ENCODE data around the gene HDAC9.

HDAC9 gene

GRCh38 chr7:18995811-18996426, 500.4 kb downstream of the HDAC9 start:
- no peak for TF ChIP-seq CTCF (IDR thresholded peaks at IDR 0.05; ENCODE audit: control insufficient read depth, insufficient read depth, low read depth, low read length, missing control alignments)
- H3K4me3 ChIP-seq (ENCODE audit: control insufficient read depth, low read depth, low read length): no peak overlapping the region
- no peak for DNase-seq (ENCODE audit: low read depth)

- DNase-seq (ENCODE audit: low read depth): no peak
- no peak for TF ChIP-seq CTCF (IDR thresholded peaks at IDR 0.05; ENCODE audit: control insufficient read depth, insufficient read depth, low read depth, low read length, missing control alignments)
- H3K4me3 ChIP-seq (ENCODE audit: control insufficient read depth, low read depth, low read length): no peak overlapping the region
Measured at GRCh38 chr7:18996583-18996982, 501.0 kb downstream of the HDAC9 start.

GRCh38 chr7:18997477-18998150, 502.1 kb downstream of the HDAC9 start:
- no peak for DNase-seq (ENCODE audit: low read depth)
- H3K4me3 ChIP-seq (ENCODE audit: control insufficient read depth, low read depth, low read length): no peak overlapping the region
- TF ChIP-seq CTCF (IDR thresholded peaks at IDR 0.05; ENCODE audit: control insufficient read depth, insufficient read depth, low read depth, low read length, missing control alignments): no peak

GRCh38 chr7:19000410-19000809, 504.9 kb downstream of the HDAC9 start:
- no peak for TF ChIP-seq CTCF (IDR thresholded peaks at IDR 0.05; ENCODE audit: control insufficient read depth, insufficient read depth, low read depth, low read length, missing control alignments)
- no peak overlapping the region for H3K4me3 ChIP-seq (ENCODE audit: control insufficient read depth, low read depth, low read length)
- no peak for DNase-seq (ENCODE audit: low read depth)

GRCh38 chr7:19001854-19002253, 506.3 kb downstream of the HDAC9 start:
- no peak overlapping the region for H3K4me3 ChIP-seq (ENCODE audit: control insufficient read depth, low read depth, low read length)
- TF ChIP-seq CTCF (IDR thresholded peaks at IDR 0.05; ENCODE audit: control insufficient read depth, insufficient read depth, low read depth, low read length, missing control alignments): no peak
- no peak for DNase-seq (ENCODE audit: low read depth)

GRCh38 chr7:19009241-19009935, 513.8 kb downstream of the HDAC9 start:
- no peak overlapping the region for H3K4me3 ChIP-seq (ENCODE audit: control insufficient read depth, low read depth, low read length)
- no peak for TF ChIP-seq CTCF (IDR thresholded peaks at IDR 0.05; ENCODE audit: control insufficient read depth, insufficient read depth, low read depth, low read length, missing control alignments)
- no peak for DNase-seq (ENCODE audit: low read depth)
